DND-41 (cell line): ENCODE data around the gene EXD3.

Source experiments
- ATAC-seq: fragments of 200-7000 bp; cut with Tn5 transposase; 3 replicates; pipeline ENCODE4 v1.9.1; 2021; ENCODE audit warnings: low read depth; ENCODE audit not compliant: insufficient read depth
- DNase-seq: peaks from one replicate; pipeline ENCODE4 v3.0.0-alpha.2; 2020
- H2AFZ ChIP-seq: 2 replicates; pipeline ENCODE4 v1.6.0; 2012; ENCODE audit warnings: low read depth, low read length
- H3K27ac ChIP-seq: 2 replicates; pipeline ENCODE4 v1.5.1; 2012; ENCODE audit warnings: low read length, inconsistent platforms
- H3K27me3 ChIP-seq: fragments of 200-600 bp; sonication (generic); 2 replicates; pipeline ENCODE4 v1.6.0; 2012; ENCODE audit warnings: low read length, mild to moderate bottlenecking, inconsistent platforms; ENCODE audit not compliant: insufficient read depth, poor library complexity
- H3K36me3 ChIP-seq: 2 replicates; pipeline ENCODE4 v1.5.1; 2012; ENCODE audit warnings: low read length, inconsistent platforms; ENCODE audit not compliant: insufficient read depth
- H3K4me1 ChIP-seq: 2 replicates; pipeline ENCODE4 v1.5.1; 2012; ENCODE audit warnings: mild to moderate bottlenecking, low read length; ENCODE audit not compliant: insufficient read depth
- H3K4me2 ChIP-seq: 2 replicates; pipeline ENCODE4 v1.6.0; 2012; ENCODE audit warnings: mild to moderate bottlenecking, moderate library complexity, low read length, inconsistent platforms; ENCODE audit not compliant: insufficient read depth
- H3K4me3 ChIP-seq, 2 experiments: fragments of 200-600 bp in 1 of 2; shearing (Covaris generic) in 1 of 2; 2 replicates each; pipeline ENCODE4 v1.5.1; 2012 to 2016; ENCODE audit warnings: inconsistent platforms in 2 of 2, low read length in 2 of 2, mild to moderate bottlenecking in 2 of 2, low read depth in 1 of 2, moderate library complexity in 1 of 2
- H3K79me2 ChIP-seq: 2 replicates; pipeline ENCODE4 v1.6.0; 2012; ENCODE audit warnings: low read length, inconsistent platforms; ENCODE audit not compliant: insufficient read depth
- H3K9ac ChIP-seq: 2 replicates; pipeline ENCODE4 v1.6.0; 2012; ENCODE audit warnings: low read depth, mild to moderate bottlenecking, inconsistent platforms, low read length, moderate library complexity
- H3K9me3 ChIP-seq: 2 replicates; pipeline ENCODE4 v1.5.1; 2012; ENCODE audit warnings: low read length, moderate library complexity, mild to moderate bottlenecking, inconsistent platforms; ENCODE audit not compliant: insufficient read depth, severe bottlenecking
- H4K20me1 ChIP-seq: 2 replicates; pipeline ENCODE4 v1.6.0; 2012; ENCODE audit warnings: low read length; ENCODE audit not compliant: insufficient read depth
- EZH2 ChIP-seq: IDR thresholded peaks from 3 replicates; pipeline ENCODE4 v1.6.1; 2012; ENCODE audit warnings: borderline replicate concordance, low read depth, mild to moderate bottlenecking, moderate library complexity, low read length, inconsistent platforms; ENCODE audit not compliant: severe bottlenecking
- TF ChIP-seq, protein P1 (sequence below): IDR thresholded peaks from 2 replicates; pipeline ENCODE4 v1.5.1; 2012; ENCODE audit warnings: borderline replicate concordance, low read length, moderate library complexity, mild to moderate bottlenecking; ENCODE audit not compliant: poor library complexity, severe bottlenecking; ENCODE audit errors: extremely low read depth

The EXD3 gene

DNA sequence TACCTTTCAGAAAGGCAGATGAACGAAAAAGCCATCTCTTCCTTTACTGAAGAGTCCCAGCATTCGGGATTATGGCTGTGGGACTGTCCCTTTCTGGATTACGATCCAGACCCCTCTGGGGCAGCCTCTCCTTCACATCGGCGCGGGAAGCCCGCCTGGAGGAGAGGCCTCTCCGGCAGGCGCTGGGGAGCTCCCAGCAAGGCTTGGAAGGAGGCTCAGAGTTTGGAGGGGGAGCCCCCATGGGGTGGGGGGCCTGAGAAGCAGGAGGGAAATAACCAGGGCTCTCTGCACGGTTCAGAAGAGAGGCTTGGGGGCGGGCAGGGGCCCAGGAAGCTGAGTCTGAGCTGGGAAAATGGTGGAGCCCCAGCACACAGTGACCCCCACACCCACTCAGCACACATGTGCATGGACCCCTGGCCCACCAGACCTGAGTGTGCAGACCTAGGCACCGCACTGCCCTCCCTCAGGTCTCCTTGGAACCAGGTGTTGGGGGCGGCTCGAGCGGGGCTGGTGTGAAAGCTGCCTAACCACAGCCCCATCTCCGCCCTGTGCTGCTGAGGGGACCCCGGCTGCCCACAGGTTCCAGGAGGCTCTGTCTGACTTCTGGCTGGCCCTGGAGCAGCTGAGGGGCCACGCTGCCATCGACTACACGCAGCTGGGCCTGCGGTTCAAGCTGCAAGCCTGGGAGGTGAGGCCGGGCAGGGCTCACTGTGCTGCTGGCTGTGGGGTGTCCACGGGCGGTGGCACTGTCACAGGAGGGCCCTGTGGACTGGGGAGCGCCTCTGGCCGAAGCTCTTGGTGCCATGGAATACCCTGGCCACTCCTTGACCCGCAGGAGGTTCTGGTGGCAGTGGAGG lies 4.7 kb upstream of the EXD3 start:
- H2AFZ ChIP-seq: no peak overlapping the region
- no peak overlapping the region for H3K27ac ChIP-seq
- no peak overlapping the region for H3K9ac ChIP-seq
- H3K9me3 ChIP-seq: no peaks in the 10 kb centered on the region
- H3K36me3 ChIP-seq: no peaks in the 10 kb centered on the region
- ATAC-seq (no peak), DNase-seq (no peak)
- TF ChIP-seq, protein P1, sequence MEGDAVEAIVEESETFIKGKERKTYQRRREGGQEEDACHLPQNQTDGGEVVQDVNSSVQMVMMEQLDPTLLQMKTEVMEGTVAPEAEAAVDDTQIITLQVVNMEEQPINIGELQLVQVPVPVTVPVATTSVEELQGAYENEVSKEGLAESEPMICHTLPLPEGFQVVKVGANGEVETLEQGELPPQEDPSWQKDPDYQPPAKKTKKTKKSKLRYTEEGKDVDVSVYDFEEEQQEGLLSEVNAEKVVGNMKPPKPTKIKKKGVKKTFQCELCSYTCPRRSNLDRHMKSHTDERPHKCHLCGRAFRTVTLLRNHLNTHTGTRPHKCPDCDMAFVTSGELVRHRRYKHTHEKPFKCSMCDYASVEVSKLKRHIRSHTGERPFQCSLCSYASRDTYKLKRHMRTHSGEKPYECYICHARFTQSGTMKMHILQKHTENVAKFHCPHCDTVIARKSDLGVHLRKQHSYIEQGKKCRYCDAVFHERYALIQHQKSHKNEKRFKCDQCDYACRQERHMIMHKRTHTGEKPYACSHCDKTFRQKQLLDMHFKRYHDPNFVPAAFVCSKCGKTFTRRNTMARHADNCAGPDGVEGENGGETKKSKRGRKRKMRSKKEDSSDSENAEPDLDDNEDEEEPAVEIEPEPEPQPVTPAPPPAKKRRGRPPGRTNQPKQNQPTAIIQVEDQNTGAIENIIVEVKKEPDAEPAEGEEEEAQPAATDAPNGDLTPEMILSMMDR: no peak
- no peak for TF ChIP-seq EZH2
- H3K27me3 ChIP-seq: no peaks in the 10 kb centered on the region
- no peaks in the 10 kb centered on the region for H3K79me2 ChIP-seq
- H3K4me1 ChIP-seq: no peaks in the 10 kb centered on the region
- no peaks in the 10 kb centered on the region for H4K20me1 ChIP-seq
- no peak overlapping the region for H3K4me2 ChIP-seq
- H3K4me3 ChIP-seq: no peak overlapping the region

DNA sequence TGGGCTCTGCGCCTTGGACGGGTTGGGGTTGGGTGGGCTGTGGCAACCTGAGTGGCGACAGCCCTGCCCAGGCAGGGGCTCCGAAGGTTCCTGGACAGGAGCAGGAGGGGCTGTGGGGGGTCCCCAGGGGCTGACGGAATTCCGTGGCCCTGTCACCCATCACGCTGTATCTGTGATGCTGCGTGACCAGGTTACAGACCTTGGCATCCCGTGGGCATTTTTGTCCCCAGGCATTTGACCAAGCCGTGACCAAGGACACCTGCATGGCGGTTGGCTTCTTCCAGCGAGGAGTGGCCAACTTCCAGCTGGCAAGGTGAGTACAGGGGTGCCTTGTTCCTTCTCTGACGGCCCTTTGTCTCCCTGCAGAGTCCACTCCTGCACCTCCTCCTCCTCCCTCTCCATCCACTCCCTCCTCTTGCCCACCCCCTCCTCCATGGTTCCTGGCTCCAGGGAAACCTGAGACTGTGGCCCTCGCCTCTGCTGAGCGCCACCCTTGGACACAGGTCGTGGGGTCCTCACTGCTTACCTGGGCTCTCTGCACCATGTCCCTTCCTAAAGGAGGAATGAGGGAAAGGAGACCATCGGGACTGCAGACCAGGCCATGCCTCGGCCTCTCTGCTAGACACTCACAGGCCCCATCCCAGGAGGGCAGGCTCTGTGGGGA lies 3.2 kb upstream of the EXD3 start:
- Histone ChIP-seq H3K9ac (no peak overlapping the region), H3K79me2 (no peaks in the 10 kb centered on the region), H2AFZ (no peak overlapping the region), H3K27ac (no peak overlapping the region), H3K4me1 (no peaks in the 10 kb centered on the region), H4K20me1 (no peaks in the 10 kb centered on the region), H3K27me3 (no peaks in the 10 kb centered on the region), H3K36me3 (no peaks in the 10 kb centered on the region), H3K9me3 (no peaks in the 10 kb centered on the region), H3K4me2 (no peak overlapping the region), H3K4me3 (no peak overlapping the region)
- DNase-seq (no peak), ATAC-seq (no peak)
- TF ChIP-seq EZH2: no peak
- TF ChIP-seq, protein P1: no peak

DNA sequence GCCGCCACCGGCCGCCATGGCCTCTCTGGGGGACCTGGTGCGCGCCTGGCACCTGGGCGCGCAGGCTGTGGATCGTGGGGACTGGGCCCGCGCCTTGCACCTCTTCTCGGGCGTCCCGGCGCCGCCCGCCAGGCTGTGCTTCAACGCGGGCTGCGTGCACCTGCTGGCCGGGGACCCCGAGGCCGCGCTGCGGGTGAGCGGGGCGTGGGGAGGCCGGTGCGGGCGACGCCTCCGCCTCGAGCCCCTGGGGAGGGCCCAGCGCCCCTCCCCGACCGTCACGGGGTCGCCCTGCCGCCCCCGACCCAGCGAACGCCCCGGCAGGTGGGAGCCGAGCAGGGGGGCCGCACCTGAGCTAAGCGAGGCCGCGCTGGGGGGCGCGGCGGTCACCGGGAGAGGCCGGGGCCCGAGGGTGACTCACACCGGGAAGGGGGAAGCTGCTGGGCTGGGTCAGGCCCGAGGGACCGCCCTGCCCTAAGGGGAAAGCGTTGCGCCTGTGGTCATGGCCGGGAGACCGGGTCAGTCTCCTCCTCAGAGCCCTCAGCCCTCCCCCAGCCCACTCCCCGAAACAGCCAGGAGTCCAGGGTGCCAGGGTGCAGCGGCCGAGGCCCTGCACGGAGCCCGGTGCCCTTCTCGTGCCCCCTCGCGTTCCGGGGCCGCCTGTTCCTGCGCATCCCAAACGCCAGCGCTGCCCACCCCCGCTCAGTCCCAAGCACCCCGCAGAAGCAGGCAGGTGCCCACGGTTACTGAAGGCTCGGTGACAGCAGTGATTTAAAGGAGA lies 741 bp upstream of the EXD3 start:
- no peak overlapping the region for H3K27ac ChIP-seq
- no peaks in the 10 kb centered on the region for H3K79me2 ChIP-seq
- no peaks in the 10 kb centered on the region for H4K20me1 ChIP-seq
- no peaks in the 10 kb centered on the region for H3K27me3 ChIP-seq
- no peak overlapping the region for H3K4me2 ChIP-seq
- H3K4me1 ChIP-seq: no peaks in the 10 kb centered on the region
- no peak overlapping the region for H3K4me3 ChIP-seq
- DNase-seq: no peak
- H3K36me3 ChIP-seq: no peaks in the 10 kb centered on the region
- no peak for TF ChIP-seq EZH2
- TF ChIP-seq, protein P1: no peak
- ATAC-seq: no peak
- H3K9me3 ChIP-seq: no peaks in the 10 kb centered on the region
- H3K9ac ChIP-seq: no peak overlapping the region
- H2AFZ ChIP-seq: no peak overlapping the region
